Hepatocyte (in vitro differentiated cells): Measurements from ENCODE around the gene SYNE4.

Experiments
- CTCF ChIP-seq: fragments of 200-600 bp; sonication (generic); IDR thresholded peaks from 2 replicates; pipeline ENCODE4 v1.5.1; 2016; ENCODE audit warnings: antibody characterized with exemption, mild to moderate bottlenecking; ENCODE audit not compliant: poor library complexity
- EZH2 ChIP-seq: fragments of 200-600 bp; sonication (generic); IDR thresholded peaks from 2 replicates; pipeline ENCODE4 v1.6.1; 2016; ENCODE audit warnings: antibody characterized with exemption, mild to moderate bottlenecking, borderline replicate concordance

- TF ChIP-seq EZH2 (no peak), CTCF (no peak)
Measured at GRCh38 chr19:36001605-36002004, 7.0 kb downstream of the SYNE4 start.
